ENCODE measurements around the gene PCDHA6. TPM values are rescaled to one million over a fixed set of nuclear protein-coding genes. Genes with fewer than 3 reads are reported as not detected.
"Not testable (repeated sequence)": the region's sequence is repeated elsewhere in the genome, so short reads cannot be mapped to it uniquely, and the experiment has no call there.

Gene PCDHA6
- total RNA-seq, 2 experiments from 2014 or later, result not detected

- Mint-ChIP-seq H3K4me1 (no peaks in the 10 kb centered on the region), H3K27me3 (no peaks in the 10 kb centered on the region), H3K27ac (no peak overlapping the region), H3K4me3 (no peak overlapping the region), H3K9me3 (peaks cover 19% of the 10 kb centered on the region), H3K36me3 (ENCODE audit: low read depth) (no peaks in the 10 kb centered on the region)
- ChIA-PET CTCF (no interaction called here), POLR2A (no interaction called here)
- DNase-seq, result no peak
These were observed 34.9 kb downstream of the PCDHA6 start for GRCh38 chr5:140862441-140863295.

- peaks cover 12% of the 10 kb centered on the region for H3K9me3 Mint-ChIP-seq
- no peak for DNase-seq
- ChIA-PET CTCF (interaction anchor here (0.6 kb wide), 1 partner anchor 526 kb away, joined by 3 read pairs; no protein-coding TSS in a partner anchor), POLR2A (no interaction called here)
- H3K36me3 Mint-ChIP-seq (ENCODE audit: low read depth), result peaks cover 4% of the 10 kb centered on the region
- peak within 1 kb of the TSS; percentile 35 for H3K27ac Mint-ChIP-seq
- no peak within 1 kb of the TSS for H3K4me3 Mint-ChIP-seq
- H3K4me1 Mint-ChIP-seq, result no peaks in the 10 kb centered on the region
- no peaks in the 10 kb centered on the region for H3K27me3 Mint-ChIP-seq
These were observed 41.2 kb downstream of the PCDHA6 start, which contains the start of gene PCDHA11 for GRCh38 chr5:140868721-140869554. Gene PCDHA11, plus strand, starts transcription at chr5:140868957. Its CDS starts 147 bp downstream, at chr5:140869104.

GRCh38 chr5:140869555-140869886 lies 41.8 kb downstream of the PCDHA6 start:
- ChIA-PET POLR2A (no interaction called here), CTCF (interaction anchor here (0.6 kb wide), 1 partner anchor 526 kb away, joined by 3 read pairs; no protein-coding TSS in a partner anchor)
- H3K4me1 Mint-ChIP-seq, result no peaks in the 10 kb centered on the region
- H3K9me3 Mint-ChIP-seq, result peaks cover 12% of the 10 kb centered on the region
- peaks cover 4% of the 10 kb centered on the region for H3K36me3 Mint-ChIP-seq (ENCODE audit: low read depth)
- peak overlapping the region; percentile 35 for H3K27ac Mint-ChIP-seq
- no peak overlapping the region for H3K4me3 Mint-ChIP-seq
- DNase-seq, result no peak
- H3K27me3 Mint-ChIP-seq, result no peaks in the 10 kb centered on the region

GRCh38 chr5:140870221-140871201 lies 42.8 kb downstream of the PCDHA6 start:
- Mint-ChIP-seq H3K27me3 (no peaks in the 10 kb centered on the region), H3K36me3 (ENCODE audit: low read depth) (peaks cover 4% of the 10 kb centered on the region), H3K4me1 (no peaks in the 10 kb centered on the region), H3K9me3 (peaks cover 12% of the 10 kb centered on the region), H3K4me3 (no peak overlapping the region), H3K27ac (no peak overlapping the region)
- CTCF ChIA-PET, result no interaction called here
- POLR2A ChIA-PET, result no interaction called here
- DNase-seq, result no peak

- ChIA-PET POLR2A (no interaction called here), CTCF (interaction anchor here (0.6 kb wide), 1 partner anchor 235 kb away, joined by 3 read pairs; no protein-coding TSS in a partner anchor)
- no peak for DNase-seq
- no peaks in the 10 kb centered on the region for H3K4me1 Mint-ChIP-seq
- H3K27ac Mint-ChIP-seq, result no peak within 1 kb of the TSS
- H3K27me3 Mint-ChIP-seq, result no peaks in the 10 kb centered on the region
- H3K36me3 Mint-ChIP-seq (ENCODE audit: low read depth), result no peaks in the 10 kb centered on the region
- H3K4me3 Mint-ChIP-seq, result no peak within 1 kb of the TSS
- H3K9me3 Mint-ChIP-seq, result peaks cover 17% of the 10 kb centered on the region
These were observed 47.6 kb downstream of the PCDHA6 start, which contains the start of gene PCDHA12 for GRCh38 chr5:140875085-140876065. Gene PCDHA12, plus strand, starts transcription at chr5:140875308. Its CDS starts 165 bp downstream, at chr5:140875473.

GRCh38 chr5:140876541-140877261 lies 48.9 kb downstream of the PCDHA6 start:
- POLR2A ChIA-PET; H3K4me1 Mint-ChIP-seq; H3K4me3 Mint-ChIP-seq; DNase-seq; H3K27ac Mint-ChIP-seq; H3K27me3 Mint-ChIP-seq; CTCF ChIA-PET; H3K36me3 Mint-ChIP-seq (ENCODE audit: low read depth): not testable (repeated sequence)
- peaks cover 15% of the 10 kb centered on the region for H3K9me3 Mint-ChIP-seq

GRCh38 chr5:140877262-140877581 lies 49.5 kb downstream of the PCDHA6 start:
- Mint-ChIP-seq H3K27me3 (no peaks in the 10 kb centered on the region), H3K4me3 (no peak overlapping the region), H3K9me3 (peaks cover 14% of the 10 kb centered on the region), H3K27ac (no peak overlapping the region), H3K36me3 (ENCODE audit: low read depth) (no peaks in the 10 kb centered on the region), H3K4me1 (no peaks in the 10 kb centered on the region)
- POLR2A ChIA-PET, result no interaction called here
- no peak for DNase-seq
- CTCF ChIA-PET, result interaction anchor here (1.0 kb wide), 1 partner anchor 17 kb away, joined by 3 read pairs; no protein-coding TSS in a partner anchor

Other genes with a start within 250 kb of the PCDHA6 start
- gene CD14, start 194.8 kb upstream of the PCDHA6 start, total RNA-seq, result under 1 TPM; 0.23 to 0.38 TPM
- gene TMCO6, start 188.5 kb upstream of the PCDHA6 start, total RNA-seq, result 10 to 100 TPM; 28.9 to 29.0 TPM
- 10 to 100 TPM; 73.0 to 83.8 TPM for gene NDUFA2, start 180.3 kb upstream of the PCDHA6 start, total RNA-seq
- gene IK, start 180.1 kb upstream of the PCDHA6 start, total RNA-seq, result 100 to 1,000 TPM; 123 to 126 TPM
- gene WDR55, start 163.1 kb upstream of the PCDHA6 start, total RNA-seq, result 10 to 100 TPM; 35.0 to 35.2 TPM
- gene DND1, start 154.4 kb upstream of the PCDHA6 start, total RNA-seq, result 1 to 10 TPM; 2.2 to 2.5 TPM
- 10 to 100 TPM; 66.0 to 70.2 TPM for gene HARS1, start 136.6 kb upstream of the PCDHA6 start, total RNA-seq
- 10 to 100 TPM; 30.6 to 34.7 TPM for gene HARS2, start 136.5 kb upstream of the PCDHA6 start, total RNA-seq
- gene ZMAT2, start 127.5 kb upstream of the PCDHA6 start, total RNA-seq, result 10 to 100 TPM; 52.0 to 52.7 TPM
- not detected for gene PCDHA1, start 41.8 kb upstream of the PCDHA6 start, total RNA-seq
- not detected for gene PCDHA2, start 33.1 kb upstream of the PCDHA6 start, total RNA-seq
- not detected for gene PCDHA3, start 26.9 kb upstream of the PCDHA6 start, total RNA-seq
- not detected for gene PCDHA4, start 20.9 kb upstream of the PCDHA6 start, total RNA-seq
- gene PCDHA5, start 6.3 kb upstream of the PCDHA6 start, total RNA-seq, result not detected
- not detected for gene PCDHA7, start 6.3 kb downstream of the PCDHA6 start, total RNA-seq
- not detected for gene PCDHA8, start 13.2 kb downstream of the PCDHA6 start, total RNA-seq
- not detected for gene PCDHA9, start 20.4 kb downstream of the PCDHA6 start, total RNA-seq
- gene PCDHA10, start 27.9 kb downstream of the PCDHA6 start, total RNA-seq, result not detected
- not detected for gene PCDHA11, start 41.0 kb downstream of the PCDHA6 start, total RNA-seq
- not detected for gene PCDHA12, start 47.3 kb downstream of the PCDHA6 start, total RNA-seq
- not detected for gene PCDHA13, start 54.2 kb downstream of the PCDHA6 start, total RNA-seq
- not detected for gene PCDHAC1, start 98.3 kb downstream of the PCDHA6 start, total RNA-seq
- not detected for gene PCDHAC2, start 138.5 kb downstream of the PCDHA6 start, total RNA-seq
- not detected for gene PCDHB1, start 223.4 kb downstream of the PCDHA6 start, total RNA-seq

All from activated CD4-positive, alpha-beta memory T cell treated with anti-CD3 and anti-CD28 coated beads, Interleukin-2, amount 10 ng/mL, durations not matched to agents 7 days and 5 days (primary cell).